A549 (cell line): Measurements from ENCODE around the gene CEP78. TPM values are rescaled to one million over a fixed set of nuclear protein-coding genes. Genes with fewer than 3 reads are reported as not detected.

ENCODE experiments used
- ATAC-seq, 2 experiments: fragments of 200-7000 bp in 1 of 2; fragments of >200 bp in 1 of 2; cut with Nextera tagmentation in 1 of 2; cut with Tn5 transposase in 1 of 2; 3 replicates each; pipeline versions ENCODE4 v1.8.0 to v1.9.1; 2018 to 2020; ENCODE audit warnings: mild to moderate bottlenecking in 1 of 2, moderate library complexity in 1 of 2
- CTCF ChIA-PET: fragments of 300-600 bp; sonication (Branson Sonifier 250); formaldehyde crosslinking; extraction: SDS; loops from one replicate; lab custom pipeline; 2021; ENCODE audit warnings: antibody characterized with exemption, inconsistent platforms; lab: Yijun Ruan, JAX
- POLR2A ChIA-PET: fragments of 350-600 bp; formaldehyde crosslinking; extraction: SDS; loops from one replicate; lab custom pipeline; 2021; ENCODE audit warnings: antibody characterized with exemption, inconsistent platforms; lab: Yijun Ruan, JAX
- DNase-seq, 2 experiments: peaks; one replicate each; pipeline versions ENCODE4 v3.0.0 to v3.0.0-alpha.2; 2011 to 2016; ENCODE audit warnings: low read depth in 1 of 2, low spot score in 1 of 2
- FAIRE-seq: peaks from 2 replicates; lab custom pipeline; 2011; peaks lifted over from hg19 to GRCh38; lab: Jason Lieb, UNC
- H3K27ac ChIP-seq, 2 experiments: fragments of >200 bp; sonication (Bioruptor Twin); formaldehyde crosslinking; 3 replicates each; pipeline ENCODE4 v1.5.1; 2016 to 2017
- H3K4me1 ChIP-seq: fragments of >200 bp; sonication (Bioruptor Twin); formaldehyde crosslinking; 3 replicates; pipeline ENCODE4 v1.6.1; 2016
- H3K4me2 ChIP-seq: fragments of >200 bp; sonication (Bioruptor Twin); formaldehyde crosslinking; 3 replicates; pipeline ENCODE4 v1.6.1; 2016
- H3K4me3 ChIP-seq: fragments of >200 bp; sonication (Bioruptor Twin); formaldehyde crosslinking; 3 replicates; pipeline ENCODE4 v1.5.1; 2016
- H3K9me3 ChIP-seq: fragments of >200 bp; sonication (Bioruptor Twin); formaldehyde crosslinking; 3 replicates; pipeline ENCODE4 v1.6.1; 2016
- CEBPB ChIP-seq, 2 experiments: fragments of >200 bp in 1 of 2; sonication (Bioruptor Twin) in 1 of 2; formaldehyde crosslinking in 1 of 2; IDR thresholded peaks; 2 replicates each; pipeline ENCODE4 v1.6.1; 2012 to 2016
- FOSB ChIP-seq: fragments of 250-450 bp; sonication (Bioruptor Pico); IDR thresholded peaks from 2 replicates; pipeline ENCODE4 v1.5.0; 2020; ENCODE audit warnings: mild to moderate bottlenecking, moderate library complexity
- HDAC2 ChIP-seq: fragments of 200-600 bp; sonication (generic); IDR thresholded peaks from 2 replicates; pipeline ENCODE4 v1.6.1; 2016
- HEYL ChIP-seq: fragments of 250-450 bp; sonication (Bioruptor Pico); IDR thresholded peaks from 2 replicates; pipeline ENCODE4 v1.8.0; 2021; ENCODE audit warnings: mild to moderate bottlenecking, moderate library complexity
- HOXB5 ChIP-seq: fragments of 250-450 bp; sonication (Bioruptor Pico); IDR thresholded peaks from 2 replicates; pipeline ENCODE4 v1.5.0; 2020; ENCODE audit warnings: mild to moderate bottlenecking, moderate library complexity
- JUN ChIP-seq, 2 experiments: fragments of >200 bp; sonication (Bioruptor Twin); formaldehyde crosslinking; IDR thresholded peaks; 2 replicates in 1 of 2; 3 replicates in 1 of 2; pipeline ENCODE4 v1.6.1; 2016 to 2017
- KDM5A ChIP-seq: fragments of 200-600 bp; sonication (generic); IDR thresholded peaks from 2 replicates; pipeline ENCODE4 v1.6.1; 2016; ENCODE audit warnings: antibody characterized with exemption, mild to moderate bottlenecking
- NPAS2 ChIP-seq: fragments of 250-450 bp; sonication (Bioruptor Pico); IDR thresholded peaks from 2 replicates; pipeline ENCODE4 v1.8.0; 2022; ENCODE audit warnings: mild to moderate bottlenecking, moderate library complexity, borderline replicate concordance
- PHF8 ChIP-seq: fragments of 200-600 bp; sonication (generic); IDR thresholded peaks from 2 replicates; pipeline ENCODE4 v1.6.1; 2016; ENCODE audit warnings: low read depth, mild to moderate bottlenecking, antibody characterized with exemption, moderate library complexity, borderline replicate concordance
- SMC3 ChIP-seq: fragments of >200 bp; sonication (Bioruptor Twin); formaldehyde crosslinking; IDR thresholded peaks from 3 replicates; pipeline ENCODE4 v1.6.1; 2018; ENCODE audit warnings: inconsistent platforms
- ZC3H11A ChIP-seq: fragments of 450-650 bp; IDR thresholded peaks from 2 replicates; pipeline ENCODE4 v1.6.1; 2014; ENCODE audit warnings: antibody characterized with exemption, mild to moderate bottlenecking
- ZFP36 ChIP-seq: fragments of 450-650 bp; IDR thresholded peaks from 2 replicates; pipeline ENCODE4 v1.6.1; 2014; ENCODE audit warnings: borderline replicate concordance; ENCODE audit not compliant: partially characterized antibody
- ZNF302 ChIP-seq: fragments of 250-450 bp; sonication (Bioruptor Pico); IDR thresholded peaks from 2 replicates; pipeline ENCODE4 v1.9.0; 2021; ENCODE audit warnings: inconsistent platforms, mild to moderate bottlenecking, moderate library complexity
- WGBS: methylation state at CpG from one replicate; pipeline ENCODE4 v1.1.6; 2017; ENCODE audit errors: missing lambda C conversion rate; 5-methylcytosine and 5-hydroxymethylcytosine counted together
- polyA plus RNA-seq, 4 experiments: library from polyadenylated mRNA; depleted of rRNA in 3 of 4; stranded (reverse); fragments of >200 nt; fragmentation: RNase III in 1 of 4; extraction: RNeasy Plus Mini Kit Qiagen cat#74134 plus additional on column Dnase treatment in 1 of 4; gene quantifications; 2 replicates in 3 of 4; 3 replicates in 1 of 4; pipeline ENCODE4 v1.2.3, GENCODE V29; 2011 to 2017
- TF ChIP-seq, protein P1 (sequence below): fragments of >200 bp; sonication (Bioruptor Twin); formaldehyde crosslinking; IDR thresholded peaks from 3 replicates; pipeline ENCODE4 v1.5.1; 2016
- TF ChIP-seq, protein P2 (sequence below): fragments of 250-450 bp; sonication (Bioruptor Pico); IDR thresholded peaks from 2 replicates; pipeline ENCODE4 v1.5.0; 2021; ENCODE audit warnings: mild to moderate bottlenecking, moderate library complexity, borderline replicate concordance

Gene CEP78
- polyA plus RNA-seq, 2 of the 4 experiments (the other 2 are of a cell fraction) = 16.5 to 28.9 TPM

DNA sequence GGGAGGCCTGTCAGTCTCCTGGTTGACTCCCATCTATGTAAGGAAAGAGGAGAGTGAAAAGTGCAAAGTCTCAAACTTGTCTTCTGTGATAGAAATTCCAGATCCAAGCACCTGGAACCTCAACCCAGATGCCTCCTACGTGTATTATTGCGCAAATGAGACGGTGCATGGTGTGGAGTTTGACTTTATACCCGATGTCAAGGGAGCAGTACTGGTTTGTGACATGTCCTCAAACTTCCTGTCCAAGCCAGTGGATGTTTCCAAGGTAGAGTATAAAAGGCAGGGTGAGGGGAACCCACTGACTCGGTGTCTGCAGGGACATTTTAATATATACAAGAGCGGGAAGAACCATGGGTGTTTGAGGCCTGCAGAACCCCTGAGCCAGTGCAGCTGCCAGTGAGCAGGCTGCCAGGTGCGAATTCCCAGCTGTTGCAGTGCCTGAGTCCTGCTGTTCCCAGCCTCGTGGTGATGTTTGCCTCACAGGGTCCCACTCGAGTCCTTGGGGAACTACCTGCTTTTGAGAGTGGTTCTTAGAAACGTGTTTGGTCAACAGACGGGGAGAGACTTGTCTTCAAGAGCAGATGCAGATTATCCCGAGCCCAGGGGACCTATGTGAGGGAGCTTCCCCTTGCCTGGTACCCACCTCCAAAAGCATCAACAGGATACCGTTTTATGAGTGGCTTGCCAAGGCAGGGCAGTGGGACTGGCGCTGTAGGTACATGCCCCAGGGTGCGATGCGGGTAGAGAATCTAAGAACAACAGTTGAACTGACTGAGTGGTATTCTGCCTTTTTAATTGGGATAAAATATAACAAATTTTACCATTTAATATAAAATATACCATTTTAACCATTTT, 70.6 kb downstream of the CEP78 start:
- 89% methylated on average over 13 of the region's 16 CpGs for WGBS
- no peak for DNase-seq
- Histone ChIP-seq H3K9me3 (no peaks in the 10 kb centered on the region), H3K4me3 (no peak overlapping the region), H3K4me1 (peaks cover 9% of the 10 kb centered on the region), H3K4me2 (no peak overlapping the region), H3K27ac (no peak overlapping the region)
- ChIA-PET CTCF (no interaction called here), POLR2A (interaction anchor here (1.9 kb wide), 1 partner anchor 10 kb away, joined by 9 read pairs; no protein-coding TSS in a partner anchor)
- ATAC-seq = no peak
- FAIRE-seq = no peak
- TF ChIP-seq CEBPB (IDR thresholded peaks at IDR 0.05) (peak in 1 of 2 experiments; percentile 33; a peak in 1 of 4 replicates), NPAS2 (no peak)

DNA sequence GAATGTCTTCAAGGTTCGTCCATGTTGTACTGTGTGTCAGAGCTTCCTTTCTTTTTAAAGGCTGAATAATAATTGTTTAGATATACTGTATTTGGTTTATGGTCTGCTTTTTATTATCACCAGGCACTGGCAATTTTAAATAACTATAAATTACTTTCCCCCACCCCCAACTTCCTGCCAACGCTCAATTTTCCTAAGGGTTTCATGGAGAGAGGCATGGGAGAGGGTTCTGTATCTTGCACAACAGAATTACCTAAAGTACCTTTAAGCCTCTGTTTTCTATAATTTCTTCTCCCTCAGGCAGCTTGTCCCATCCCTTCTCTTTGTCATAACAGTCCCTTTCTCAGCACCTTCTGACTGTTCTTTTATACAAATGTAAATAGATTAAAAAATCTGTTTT, 71.5 kb downstream of the CEP78 start:
- ATAC-seq (no peak), FAIRE-seq (no peak), DNase-seq (no peak)
- Histone ChIP-seq H3K9me3 (no peaks in the 10 kb centered on the region), H3K27ac (no peak overlapping the region), H3K4me2 (no peak overlapping the region), H3K4me3 (no peak overlapping the region), H3K4me1 (peaks cover 11% of the 10 kb centered on the region; the same call in 1 of the 3 replicates)
- CTCF ChIA-PET = no interaction called here
- 89% methylated on average over 2 of the region's 2 CpGs for WGBS
- TF ChIP-seq, protein P1, sequence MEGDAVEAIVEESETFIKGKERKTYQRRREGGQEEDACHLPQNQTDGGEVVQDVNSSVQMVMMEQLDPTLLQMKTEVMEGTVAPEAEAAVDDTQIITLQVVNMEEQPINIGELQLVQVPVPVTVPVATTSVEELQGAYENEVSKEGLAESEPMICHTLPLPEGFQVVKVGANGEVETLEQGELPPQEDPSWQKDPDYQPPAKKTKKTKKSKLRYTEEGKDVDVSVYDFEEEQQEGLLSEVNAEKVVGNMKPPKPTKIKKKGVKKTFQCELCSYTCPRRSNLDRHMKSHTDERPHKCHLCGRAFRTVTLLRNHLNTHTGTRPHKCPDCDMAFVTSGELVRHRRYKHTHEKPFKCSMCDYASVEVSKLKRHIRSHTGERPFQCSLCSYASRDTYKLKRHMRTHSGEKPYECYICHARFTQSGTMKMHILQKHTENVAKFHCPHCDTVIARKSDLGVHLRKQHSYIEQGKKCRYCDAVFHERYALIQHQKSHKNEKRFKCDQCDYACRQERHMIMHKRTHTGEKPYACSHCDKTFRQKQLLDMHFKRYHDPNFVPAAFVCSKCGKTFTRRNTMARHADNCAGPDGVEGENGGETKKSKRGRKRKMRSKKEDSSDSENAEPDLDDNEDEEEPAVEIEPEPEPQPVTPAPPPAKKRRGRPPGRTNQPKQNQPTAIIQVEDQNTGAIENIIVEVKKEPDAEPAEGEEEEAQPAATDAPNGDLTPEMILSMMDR = no peak
- no peak for TF ChIP-seq ZC3H11A
- TF ChIP-seq ZNF302 (CRISPR knock-in tag) = no peak
- TF ChIP-seq KDM5A = no peak
- TF ChIP-seq JUN (IDR thresholded peaks at IDR 0.05) = no peak
- no peak for TF ChIP-seq SMC3
- TF ChIP-seq, protein P2, sequence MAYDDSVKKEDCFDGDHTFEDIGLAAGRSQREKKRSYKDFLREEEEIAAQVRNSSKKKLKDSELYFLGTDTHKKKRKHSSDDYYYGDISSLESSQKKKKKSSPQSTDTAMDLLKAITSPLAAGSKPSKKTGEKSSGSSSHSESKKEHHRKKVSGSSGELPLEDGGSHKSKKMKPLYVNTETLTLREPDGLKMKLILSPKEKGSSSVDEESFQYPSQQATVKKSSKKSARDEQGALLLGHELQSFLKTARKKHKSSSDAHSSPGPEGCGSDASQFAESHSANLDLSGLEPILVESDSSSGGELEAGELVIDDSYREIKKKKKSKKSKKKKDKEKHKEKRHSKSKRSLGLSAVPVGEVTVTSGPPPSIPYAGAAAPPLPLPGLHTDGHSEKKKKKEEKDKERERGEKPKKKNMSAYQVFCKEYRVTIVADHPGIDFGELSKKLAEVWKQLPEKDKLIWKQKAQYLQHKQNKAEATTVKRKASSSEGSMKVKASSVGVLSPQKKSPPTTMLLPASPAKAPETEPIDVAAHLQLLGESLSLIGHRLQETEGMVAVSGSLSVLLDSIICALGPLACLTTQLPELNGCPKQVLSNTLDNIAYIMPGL (CRISPR knock-in tag) = no peak
- TF ChIP-seq HOXB5 (CRISPR knock-in tag) = no peak
- no peak for TF ChIP-seq HEYL (CRISPR knock-in tag)
- POLR2A ChIA-PET = no interaction called here

DNA sequence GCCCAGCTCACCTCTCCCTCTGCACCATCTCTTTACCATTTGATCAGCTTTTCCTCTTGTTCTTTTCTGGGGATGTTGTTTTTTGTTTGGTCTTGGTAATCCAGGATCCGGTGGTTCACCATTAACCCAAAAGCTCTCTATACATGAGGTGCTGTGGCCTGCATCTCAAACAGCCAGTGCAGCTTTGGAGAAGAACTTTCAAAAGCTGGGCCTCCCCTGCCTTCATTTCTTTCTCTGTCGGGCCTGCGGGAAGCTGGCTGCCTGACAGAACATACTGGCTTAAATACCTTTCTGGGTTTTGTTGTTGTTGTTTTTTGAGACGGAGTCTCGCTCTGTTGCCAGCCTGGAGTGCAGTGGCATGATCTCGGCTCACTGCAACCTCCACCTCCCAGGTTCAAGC, 73.2 kb downstream of the CEP78 start:
- TF ChIP-seq FOSB (CRISPR knock-in tag) (no peak), KDM5A (no peak), ZFP36 (no peak), HDAC2 (no peak), PHF8 (no peak)
- TF ChIP-seq, protein P2 (CRISPR knock-in tag) = no peak
- ChIA-PET POLR2A (interaction anchor here (1.4 kb wide), 1 partner anchor 12 kb away, joined by 7 read pairs; the partner anchor contains the start of gene PSAT1), CTCF (no interaction called here)
- no peak overlapping the region for H3K4me2 ChIP-seq
- no peak overlapping the region for H3K4me3 ChIP-seq
- peaks cover 7% of the 10 kb centered on the region; the same call in 1 of the 3 replicates for H3K4me1 ChIP-seq
- H3K9me3 ChIP-seq = no peaks in the 10 kb centered on the region
- FAIRE-seq = no peak
- WGBS = 90% methylated on average over 6 of the region's 6 CpGs
- no peak for DNase-seq
- H3K27ac ChIP-seq = no peak overlapping the region
- ATAC-seq = no peak
